Uterus (tissue), 2 donors: Measurements from ENCODE around the gene REV3L.

ENCODE experiments used
- POLR2A ChIP-seq, 2 donors: fragments of 450-650 bp; IDR thresholded peaks; one replicate each; pipeline ENCODE4 v1.6.1; 2016; ENCODE audit warnings: antibody characterized with exemption in 2 of 2, mild to moderate bottlenecking in 1 of 2, moderate library complexity in 1 of 2
- TF ChIP-seq, protein P1 (sequence below), 4 experiments: fragments of 200-600 bp in 2 of 4; fragments of 450-650 bp in 2 of 4; sonication (generic) in 2 of 4; IDR thresholded peaks; one replicate each; pipeline ENCODE4 v1.5.1; 2016 to 2019; ENCODE audit warnings: antibody characterized with exemption in 4 of 4, mild to moderate bottlenecking in 2 of 4, moderate library complexity in 1 of 4

DNA sequence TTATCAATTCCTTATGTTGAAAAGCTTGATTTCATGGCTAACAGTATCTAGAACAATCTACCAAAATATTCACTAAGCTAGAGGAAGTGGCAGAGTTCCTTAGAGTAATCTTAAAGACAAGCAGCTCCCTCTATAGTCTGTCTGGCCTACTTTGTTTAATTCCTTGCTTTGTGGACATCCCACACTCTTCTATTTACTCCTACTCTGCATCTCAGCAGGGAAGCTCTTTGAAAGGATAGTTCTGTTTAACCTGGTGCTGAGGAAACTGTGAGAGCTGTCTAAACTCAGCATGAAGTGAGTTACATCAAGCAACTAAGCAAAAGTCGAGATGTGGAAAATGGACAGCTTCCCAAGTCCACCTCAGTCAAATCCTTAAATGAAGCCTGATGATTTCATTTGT, 4.3 kb downstream of the REV3L start:
- TF ChIP-seq, protein P1, sequence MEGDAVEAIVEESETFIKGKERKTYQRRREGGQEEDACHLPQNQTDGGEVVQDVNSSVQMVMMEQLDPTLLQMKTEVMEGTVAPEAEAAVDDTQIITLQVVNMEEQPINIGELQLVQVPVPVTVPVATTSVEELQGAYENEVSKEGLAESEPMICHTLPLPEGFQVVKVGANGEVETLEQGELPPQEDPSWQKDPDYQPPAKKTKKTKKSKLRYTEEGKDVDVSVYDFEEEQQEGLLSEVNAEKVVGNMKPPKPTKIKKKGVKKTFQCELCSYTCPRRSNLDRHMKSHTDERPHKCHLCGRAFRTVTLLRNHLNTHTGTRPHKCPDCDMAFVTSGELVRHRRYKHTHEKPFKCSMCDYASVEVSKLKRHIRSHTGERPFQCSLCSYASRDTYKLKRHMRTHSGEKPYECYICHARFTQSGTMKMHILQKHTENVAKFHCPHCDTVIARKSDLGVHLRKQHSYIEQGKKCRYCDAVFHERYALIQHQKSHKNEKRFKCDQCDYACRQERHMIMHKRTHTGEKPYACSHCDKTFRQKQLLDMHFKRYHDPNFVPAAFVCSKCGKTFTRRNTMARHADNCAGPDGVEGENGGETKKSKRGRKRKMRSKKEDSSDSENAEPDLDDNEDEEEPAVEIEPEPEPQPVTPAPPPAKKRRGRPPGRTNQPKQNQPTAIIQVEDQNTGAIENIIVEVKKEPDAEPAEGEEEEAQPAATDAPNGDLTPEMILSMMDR (IDR thresholded peaks at IDR 0.05): peak; percentile 39 to 48 (median 46)
- TF ChIP-seq POLR2A (IDR thresholded peaks at IDR 0.05): peak in 1 of 2 donors; percentile 31
